OCI-LY1 (cell line): Measurements from ENCODE around the gene TTC36.

Experiments used
- H2AFZ ChIP-seq: fragments of 200-600 bp; sonication (generic), shearing (Covaris generic); 2 replicates; pipeline ENCODE4 v1.6.0; 2014; ENCODE audit warnings: antibody characterized with exemption, mild to moderate bottlenecking, low read length
- H3F3A ChIP-seq: fragments of 200-600 bp; sonication (generic), shearing (Covaris generic); 2 replicates; pipeline ENCODE4 v1.6.0; 2014; ENCODE audit warnings: mild to moderate bottlenecking, antibody characterized with exemption, low read length, moderate library complexity; ENCODE audit not compliant: insufficient read depth
- H3K27ac ChIP-seq: fragments of 200-600 bp; sonication (generic); 2 replicates; pipeline ENCODE4 v1.5.1; 2014; ENCODE audit warnings: low read length, mixed run types, mild to moderate bottlenecking, low read depth; ENCODE audit not compliant: poor library complexity, severe bottlenecking
- H3K27me3 ChIP-seq: fragments of 200-600 bp; sonication (generic); 2 replicates; pipeline ENCODE4 v1.6.0; 2014; ENCODE audit warnings: antibody characterized with exemption, mild to moderate bottlenecking, low read length, moderate library complexity; ENCODE audit not compliant: insufficient read depth
- H3K36me3 ChIP-seq: fragments of 200-600 bp; sonication (generic); 2 replicates; pipeline ENCODE4 v1.6.1; 2014; ENCODE audit warnings: mild to moderate bottlenecking, antibody characterized with exemption, low read length, moderate library complexity, mixed read lengths; ENCODE audit not compliant: insufficient read depth
- H3K4me1 ChIP-seq: fragments of 200-600 bp; sonication (generic); 2 replicates; pipeline ENCODE4 v1.5.1; 2014; ENCODE audit warnings: mild to moderate bottlenecking, low read length, moderate library complexity; ENCODE audit not compliant: insufficient read depth, severe bottlenecking
- H3K4me2 ChIP-seq: fragments of 200-600 bp; sonication (generic), shearing (Covaris generic); 2 replicates; pipeline ENCODE4 v1.6.1; 2014; ENCODE audit warnings: low read length
- H3K4me3 ChIP-seq: fragments of 200-600 bp; sonication (generic); 2 replicates; pipeline ENCODE4 v1.5.1; 2014; ENCODE audit warnings: low read length, low read depth, mild to moderate bottlenecking, mixed read lengths; ENCODE audit not compliant: poor library complexity, severe bottlenecking
- H3K79me2 ChIP-seq: fragments of 200-600 bp; shearing (Covaris generic); 2 replicates; pipeline ENCODE4 v1.6.1; 2016; ENCODE audit warnings: mixed run types, low read length, mixed read lengths; ENCODE audit not compliant: insufficient read depth
- H3K9ac ChIP-seq: fragments of 200-600 bp; sonication (generic), shearing (Covaris generic); 2 replicates; pipeline ENCODE4 v1.6.1; 2014; ENCODE audit warnings: mild to moderate bottlenecking, low read length, mixed read lengths
- H3K9me2 ChIP-seq: fragments of 200-600 bp; sonication (generic), shearing (Covaris generic); 2 replicates; pipeline ENCODE4 v1.6.1; 2014; ENCODE audit warnings: low read depth, mild to moderate bottlenecking, low read length, mixed read lengths
- H3K9me3 ChIP-seq: fragments of 200-600 bp; shearing (Covaris generic); 2 replicates; pipeline ENCODE4 v1.6.1; 2014; ENCODE audit warnings: low read length, mixed read lengths
- H4K20me1 ChIP-seq: fragments of 200-600 bp; sonication (generic), shearing (Covaris generic); 2 replicates; pipeline ENCODE4 v1.6.0; 2016; ENCODE audit warnings: mild to moderate bottlenecking, low read length; ENCODE audit not compliant: insufficient read depth
- EZH2 ChIP-seq: fragments of 200-600 bp; sonication (generic), shearing (Covaris generic); IDR thresholded peaks from 2 replicates; pipeline ENCODE4 v1.8.0; 2017; ENCODE audit warnings: borderline replicate concordance, mixed run types, mild to moderate bottlenecking, antibody characterized with exemption, low read length, moderate library complexity, mixed read lengths
- TF ChIP-seq, protein P1 (sequence below): fragments of 200-600 bp; sonication (generic), shearing (Covaris generic); IDR thresholded peaks from 2 replicates; pipeline ENCODE4 v1.5.1; 2017; ENCODE audit warnings: mild to moderate bottlenecking, antibody characterized with exemption, low read length, moderate library complexity, mixed read lengths

TTC36 gene

DNA sequence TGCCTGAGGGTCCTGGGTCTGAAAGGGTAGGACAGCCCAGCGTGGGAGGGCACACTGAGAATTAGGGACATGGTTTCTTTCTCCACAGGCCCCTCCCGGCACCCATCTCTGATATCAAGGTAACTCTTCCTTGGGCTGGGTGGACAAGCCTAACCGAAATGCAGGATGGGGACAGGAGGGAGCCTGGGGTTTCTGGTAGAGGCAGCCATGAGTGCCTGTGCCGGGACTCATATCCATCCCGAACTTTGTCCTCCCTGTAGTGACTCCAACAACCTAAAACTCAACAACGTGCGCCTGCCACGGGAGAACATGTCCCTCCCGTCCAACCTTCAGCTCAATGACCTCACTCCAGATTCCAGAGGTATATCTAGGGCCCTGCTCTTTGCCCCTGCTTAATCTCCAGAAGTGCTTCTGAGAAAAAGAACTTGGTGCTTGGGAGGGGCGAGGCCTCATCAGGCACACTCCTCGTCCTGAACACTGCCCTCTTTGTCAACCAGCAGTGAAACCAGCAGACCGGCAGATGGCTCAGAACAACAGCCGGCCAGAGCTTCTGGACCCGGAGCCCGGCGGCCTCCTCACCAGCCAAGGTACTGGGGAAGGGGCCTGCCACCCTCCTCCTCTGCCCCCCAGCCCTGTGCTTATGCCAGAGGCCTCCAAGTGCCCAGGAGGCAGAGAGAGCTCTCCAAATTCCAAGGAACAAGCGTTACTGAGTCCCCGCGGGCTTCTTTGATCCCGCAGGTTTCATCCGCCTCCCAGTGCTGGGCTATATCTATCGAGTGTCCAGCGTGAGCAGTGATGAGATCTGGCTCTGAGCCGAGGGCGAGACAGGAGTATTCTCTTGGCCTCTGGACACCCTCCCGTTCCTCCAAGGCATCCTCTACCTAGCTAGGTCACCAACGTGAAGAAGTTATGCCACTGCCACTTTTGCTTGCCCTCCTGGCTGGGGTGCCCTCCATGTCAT lies 6.8 kb downstream of the TTC36 start:
- TF ChIP-seq EZH2, result no peak
- TF ChIP-seq, protein P1, sequence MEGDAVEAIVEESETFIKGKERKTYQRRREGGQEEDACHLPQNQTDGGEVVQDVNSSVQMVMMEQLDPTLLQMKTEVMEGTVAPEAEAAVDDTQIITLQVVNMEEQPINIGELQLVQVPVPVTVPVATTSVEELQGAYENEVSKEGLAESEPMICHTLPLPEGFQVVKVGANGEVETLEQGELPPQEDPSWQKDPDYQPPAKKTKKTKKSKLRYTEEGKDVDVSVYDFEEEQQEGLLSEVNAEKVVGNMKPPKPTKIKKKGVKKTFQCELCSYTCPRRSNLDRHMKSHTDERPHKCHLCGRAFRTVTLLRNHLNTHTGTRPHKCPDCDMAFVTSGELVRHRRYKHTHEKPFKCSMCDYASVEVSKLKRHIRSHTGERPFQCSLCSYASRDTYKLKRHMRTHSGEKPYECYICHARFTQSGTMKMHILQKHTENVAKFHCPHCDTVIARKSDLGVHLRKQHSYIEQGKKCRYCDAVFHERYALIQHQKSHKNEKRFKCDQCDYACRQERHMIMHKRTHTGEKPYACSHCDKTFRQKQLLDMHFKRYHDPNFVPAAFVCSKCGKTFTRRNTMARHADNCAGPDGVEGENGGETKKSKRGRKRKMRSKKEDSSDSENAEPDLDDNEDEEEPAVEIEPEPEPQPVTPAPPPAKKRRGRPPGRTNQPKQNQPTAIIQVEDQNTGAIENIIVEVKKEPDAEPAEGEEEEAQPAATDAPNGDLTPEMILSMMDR, result no peak
- Histone ChIP-seq H3K9ac (no peak overlapping the region), H3F3A (no peaks in the 10 kb centered on the region), H2AFZ (no peak overlapping the region), H3K4me3 (no peak overlapping the region), H3K79me2 (no peaks in the 10 kb centered on the region), H3K27ac (no peak overlapping the region), H3K27me3 (no peaks in the 10 kb centered on the region), H3K4me1 (peaks cover 6% of the 10 kb centered on the region), H3K4me2 (no peak overlapping the region), H3K36me3 (no peaks in the 10 kb centered on the region), H4K20me1 (no peaks in the 10 kb centered on the region), H3K9me2 (no peaks in the 10 kb centered on the region), H3K9me3 (no peaks in the 10 kb centered on the region)

DNA sequence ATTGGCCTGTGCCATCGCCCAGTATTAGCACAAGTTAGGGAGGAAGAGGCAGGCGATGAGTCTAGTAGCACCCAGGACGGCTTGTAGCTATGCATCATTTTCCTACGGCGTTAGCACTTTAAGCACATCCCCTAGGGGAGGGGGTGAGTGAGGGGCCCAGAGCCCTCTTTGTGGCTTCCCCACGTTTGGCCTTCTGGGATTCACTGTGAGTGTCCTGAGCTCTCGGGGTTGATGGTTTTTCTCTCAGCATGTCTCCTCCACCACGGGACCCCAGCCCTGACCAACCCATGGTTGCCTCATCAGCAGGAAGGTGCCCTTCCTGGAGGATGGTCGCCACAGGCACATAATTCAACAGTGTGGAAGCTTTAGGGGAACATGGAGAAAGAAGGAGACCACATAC lies 8.0 kb downstream of the TTC36 start:
- no peaks in the 10 kb centered on the region for H3K9me3 ChIP-seq
- H3K79me2 ChIP-seq, result no peaks in the 10 kb centered on the region
- no peak overlapping the region for H2AFZ ChIP-seq
- no peak overlapping the region for H3K4me3 ChIP-seq
- TF ChIP-seq EZH2, result no peak
- TF ChIP-seq, protein P1, result no peak
- no peaks in the 10 kb centered on the region for H3K27me3 ChIP-seq
- H4K20me1 ChIP-seq, result no peaks in the 10 kb centered on the region
- no peaks in the 10 kb centered on the region for H3F3A ChIP-seq
- no peak overlapping the region for H3K9ac ChIP-seq
- H3K9me2 ChIP-seq, result no peaks in the 10 kb centered on the region
- no peaks in the 10 kb centered on the region for H3K36me3 ChIP-seq
- no peak overlapping the region for H3K4me2 ChIP-seq
- H3K4me1 ChIP-seq, result peaks cover 1% of the 10 kb centered on the region
- H3K27ac ChIP-seq, result no peak overlapping the region

DNA sequence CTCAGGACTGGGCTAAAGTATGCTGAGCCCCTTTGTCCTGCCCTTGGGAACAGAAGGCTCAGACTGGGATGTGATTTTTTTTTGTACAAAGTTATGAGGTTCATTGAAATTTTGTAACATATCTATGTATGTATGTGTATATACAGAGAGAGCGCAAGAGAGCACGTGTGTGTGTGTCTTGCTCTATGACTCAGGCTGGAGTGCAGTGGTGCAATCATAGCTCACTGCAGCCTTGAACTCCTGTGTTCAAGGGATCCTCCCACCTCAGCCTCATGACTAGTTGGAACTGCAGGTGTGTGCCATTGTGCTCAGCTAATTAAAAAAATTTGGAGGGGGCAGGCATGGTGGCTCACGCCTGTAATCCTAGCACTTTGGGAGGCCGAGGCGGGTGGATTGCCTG lies 9.5 kb downstream of the TTC36 start:
- Histone ChIP-seq H3K9ac (no peak overlapping the region), H3K79me2 (no peaks in the 10 kb centered on the region), H2AFZ (no peak overlapping the region), H3K9me3 (no peaks in the 10 kb centered on the region), H3K27me3 (no peaks in the 10 kb centered on the region), H3K4me1 (no peaks in the 10 kb centered on the region), H4K20me1 (no peaks in the 10 kb centered on the region), H3K9me2 (no peaks in the 10 kb centered on the region), H3K36me3 (no peaks in the 10 kb centered on the region), H3K4me3 (no peak overlapping the region), H3K27ac (no peak overlapping the region), H3F3A (no peaks in the 10 kb centered on the region), H3K4me2 (no peak overlapping the region)
- TF ChIP-seq EZH2, result no peak
- TF ChIP-seq, protein P1, result no peak
